Urinary bladder (tissue), 4 donors: ENCODE data around the gene TTR. TPM values are rescaled to one million over a fixed set of nuclear protein-coding genes. Genes with fewer than 3 reads are reported as not detected.

Source experiments
- DNase-seq: peaks from one replicate; pipeline ENCODE4 v3.0.0-alpha.2; 2015; ENCODE audit errors: extremely low spot score
- H3K27ac ChIP-seq: one replicate; pipeline ENCODE4 v1.5.1; 2013; ENCODE audit warnings: low read depth, mild to moderate bottlenecking, moderate library complexity
- H3K36me3 ChIP-seq: one replicate; pipeline ENCODE4 v1.6.1; 2013; ENCODE audit warnings: mild to moderate bottlenecking, moderate library complexity; ENCODE audit not compliant: insufficient read depth
- H3K4me1 ChIP-seq: one replicate; pipeline ENCODE4 v1.6.1; 2013; ENCODE audit warnings: mild to moderate bottlenecking, moderate library complexity; ENCODE audit not compliant: insufficient read depth
- H3K4me3 ChIP-seq: one replicate; pipeline ENCODE4 v1.5.1; 2013; ENCODE audit warnings: low read depth, low read length
- WGBS: extraction: QIAGEN DNeasy Blood & Tissue Kit; methylation state at CpG from one replicate; pipeline ENCODE4 v1.1.7; 2013; 5-methylcytosine and 5-hydroxymethylcytosine counted together
- polyA plus RNA-seq: library from polyadenylated mRNA; stranded (reverse); fragments of 200-250 nt; gene quantifications from one replicate; pipeline ENCODE4 v1.2.3, GENCODE V29; 2013
- total RNA-seq: library from RNA; depleted of rRNA; stranded (reverse); fragments of >200 nt; gene quantifications from one replicate; pipeline ENCODE4 v1.2.3, GENCODE V29; 2014
- donor health status: healthy with polysubstance abuse.
- donor health status: healthy.

The TTR gene
- total and polyA plus RNA-seq, 2 donors, result 0.82 TPM; not detected in 1

- no peaks in the 10 kb centered on the region for H3K4me1 ChIP-seq
- no peaks in the 10 kb centered on the region for H3K36me3 ChIP-seq
- DNase-seq, result no peak
- H3K4me3 ChIP-seq, result no peak overlapping the region
- 68% methylated on average over 4 of the region's 4 CpGs for WGBS
- H3K27ac ChIP-seq, result no peak overlapping the region
Observed at GRCh38 chr18:31587529-31587928, 4.1 kb upstream of the TTR start.

GRCh38 chr18:31590570-31590969, 1.1 kb upstream of the TTR start:
- Histone ChIP-seq H3K27ac (no peak overlapping the region), H3K4me3 (no peak overlapping the region), H3K36me3 (no peaks in the 10 kb centered on the region), H3K4me1 (no peaks in the 10 kb centered on the region)
- no peak for DNase-seq
- WGBS, result 87% methylated on average over 8 of the region's 8 CpGs

- Histone ChIP-seq H3K4me1 (no peaks in the 10 kb centered on the region), H3K36me3 (no peaks in the 10 kb centered on the region), H3K27ac (no peak overlapping the region), H3K4me3 (no peak overlapping the region)
- 63% methylated on average over 2 of the region's 2 CpGs for WGBS
- DNase-seq, result no peak
Observed at GRCh38 chr18:31591113-31591512, 564 bp upstream of the TTR start.

- DNase-seq, result no peak
- H3K36me3 ChIP-seq, result no peaks in the 10 kb centered on the region
- 75% methylated on average over 10 of the region's 10 CpGs for WGBS
- no peaks in the 10 kb centered on the region for H3K4me1 ChIP-seq
- no peak overlapping the region for H3K27ac ChIP-seq
- no peak overlapping the region for H3K4me3 ChIP-seq
Observed at GRCh38 chr18:31592506-31593157, 955 bp downstream of the TTR start.

- H3K4me1 ChIP-seq, result no peaks in the 10 kb centered on the region
- no peak for DNase-seq
- no peaks in the 10 kb centered on the region for H3K36me3 ChIP-seq
- WGBS, result 69% methylated on average over 5 of the region's 5 CpGs
- no peak overlapping the region for H3K4me3 ChIP-seq
- no peak overlapping the region for H3K27ac ChIP-seq
Observed at GRCh38 chr18:31595121-31595771, 3.6 kb downstream of the TTR start.

GRCh38 chr18:31596081-31596872, 4.6 kb downstream of the TTR start:
- H3K4me1 ChIP-seq, result no peaks in the 10 kb centered on the region
- no peak overlapping the region for H3K4me3 ChIP-seq
- H3K27ac ChIP-seq, result no peak overlapping the region
- DNase-seq, result peak; percentile 23
- WGBS, result 88% methylated on average over 9 of the region's 9 CpGs
- no peaks in the 10 kb centered on the region for H3K36me3 ChIP-seq

GRCh38 chr18:31598021-31598805, 6.5 kb downstream of the TTR start:
- H3K4me1 ChIP-seq, result no peaks in the 10 kb centered on the region
- 93% methylated on average over 13 of the region's 13 CpGs for WGBS
- no peaks in the 10 kb centered on the region for H3K36me3 ChIP-seq
- no peak for DNase-seq
- no peak overlapping the region for H3K27ac ChIP-seq
- no peak overlapping the region for H3K4me3 ChIP-seq

GRCh38 chr18:31603315-31603714, 11.6 kb downstream of the TTR start:
- H3K4me3 ChIP-seq, result no peak overlapping the region

GRCh38 chr18:31606265-31606664, 14.6 kb downstream of the TTR start:
- Histone ChIP-seq H3K27ac (no peak overlapping the region), H3K4me3 (no peak overlapping the region), H3K36me3 (no peaks in the 10 kb centered on the region), H3K4me1 (no peaks in the 10 kb centered on the region)
- 90% methylated on average over 2 of the region's 2 CpGs for WGBS
- no peak for DNase-seq

More at GRCh38 chr18:31603315-31603714, 11.6 kb downstream of the TTR start:
- no peak for DNase-seq
- no peak overlapping the region for H3K27ac ChIP-seq
- no peaks in the 10 kb centered on the region for H3K4me1 ChIP-seq
- H3K36me3 ChIP-seq, result no peaks in the 10 kb centered on the region

GRCh38 chr18:31607384-31607783, 15.7 kb downstream of the TTR start:
- 82% methylated on average over 5 of the region's 5 CpGs for WGBS
- H3K27ac ChIP-seq, result no peak overlapping the region
- DNase-seq, result no peak
- no peak overlapping the region for H3K4me3 ChIP-seq
- no peaks in the 10 kb centered on the region for H3K4me1 ChIP-seq
- no peaks in the 10 kb centered on the region for H3K36me3 ChIP-seq

GRCh38 chr18:31609886-31610285, 18.2 kb downstream of the TTR start:
- H3K36me3 ChIP-seq, result no peaks in the 10 kb centered on the region
- 36% methylated on average over 2 of the region's 2 CpGs for WGBS
- H3K4me1 ChIP-seq, result no peaks in the 10 kb centered on the region
- no peak for DNase-seq
- H3K27ac ChIP-seq, result no peak overlapping the region
- H3K4me3 ChIP-seq, result no peak overlapping the region

- DNase-seq, result no peak
- 40% methylated on average over 8 of the region's 8 CpGs for WGBS
Observed at GRCh38 chr18:31610286-31611205, 18.9 kb downstream of the TTR start.

GRCh38 chr18:31611511-31611910, 19.8 kb downstream of the TTR start:
- no peak for DNase-seq
- H3K4me3 ChIP-seq, result no peak overlapping the region
- H3K36me3 ChIP-seq, result no peaks in the 10 kb centered on the region
- 90% methylated on average over 5 of the region's 5 CpGs for WGBS
- no peaks in the 10 kb centered on the region for H3K4me1 ChIP-seq
- no peak overlapping the region for H3K27ac ChIP-seq

More at GRCh38 chr18:31610286-31611205, 18.9 kb downstream of the TTR start:
- Histone ChIP-seq H3K27ac (no peak overlapping the region), H3K4me3 (no peak overlapping the region), H3K4me1 (no peaks in the 10 kb centered on the region), H3K36me3 (no peaks in the 10 kb centered on the region)
